ENCODE measurements around the gene ZNF613. TPM values are rescaled to one million over a fixed set of nuclear protein-coding genes. Genes with fewer than 3 reads are reported as not detected.
"Not testable (repeated sequence)": the region's sequence is repeated elsewhere in the genome, so short reads cannot be mapped to it uniquely, and the experiment has no call there.

The ZNF613 gene
- total RNA-seq, 2 experiments from 2014 or later, result 4.2 to 6.3 TPM

GRCh38 chr19:51905639-51906038, 21.6 kb upstream of the ZNF613 start:
- peaks cover 65% of the 10 kb centered on the region for H3K36me3 Mint-ChIP-seq (ENCODE audit: low read depth)
- intact Hi-C loops (cut with DNase I, micrococcal nuclease), result loop anchor here in 1 of 2 experiments (1.0 kb wide), 4 partner anchors 22 to 190 kb away; partner anchors contain the start of genes ZNF350, ZNF613, ZNF615 and ZNF841
- H3K27me3 Mint-ChIP-seq, result peaks cover 21% of the 10 kb centered on the region
- H3K27ac Mint-ChIP-seq, POLR2A ChIA-PET, H3K4me3 Mint-ChIP-seq, DNase-seq, CTCF ChIA-PET, ATAC-seq: not testable (repeated sequence)
- H3K4me1 Mint-ChIP-seq, result peaks cover 22% of the 10 kb centered on the region
- H3K9me3 Mint-ChIP-seq (ENCODE audit: low read depth), result peaks cover 46% of the 10 kb centered on the region

- CTCF ChIA-PET; POLR2A ChIA-PET; H3K27ac Mint-ChIP-seq; ATAC-seq; DNase-seq; H3K4me3 Mint-ChIP-seq; intact Hi-C loops (cut with DNase I, micrococcal nuclease): not testable (repeated sequence)
- Mint-ChIP-seq H3K36me3 (ENCODE audit: low read depth) (peaks cover 60% of the 10 kb centered on the region), H3K4me1 (peaks cover 22% of the 10 kb centered on the region), H3K27me3 (peaks cover 21% of the 10 kb centered on the region), H3K9me3 (ENCODE audit: low read depth) (peaks cover 44% of the 10 kb centered on the region)
Measured at GRCh38 chr19:51906108-51906507, 21.2 kb upstream of the ZNF613 start.

- peaks cover 39% of the 10 kb centered on the region for H3K9me3 Mint-ChIP-seq (ENCODE audit: low read depth)
- ATAC-seq; POLR2A ChIA-PET; intact Hi-C loops (cut with DNase I, micrococcal nuclease); DNase-seq; H3K4me3 Mint-ChIP-seq; CTCF ChIA-PET; H3K27ac Mint-ChIP-seq: not testable (repeated sequence)
- peaks cover 48% of the 10 kb centered on the region for H3K36me3 Mint-ChIP-seq (ENCODE audit: low read depth)
- peaks cover 21% of the 10 kb centered on the region for H3K27me3 Mint-ChIP-seq
- H3K4me1 Mint-ChIP-seq, result peaks cover 17% of the 10 kb centered on the region
Measured at GRCh38 chr19:51907981-51908380, 19.3 kb upstream of the ZNF613 start.

- intact Hi-C loops (cut with DNase I, micrococcal nuclease), result no loop called here
- Mint-ChIP-seq H3K4me3 (no peak overlapping the region), H3K36me3 (ENCODE audit: low read depth) (peaks cover 35% of the 10 kb centered on the region), H3K27me3 (peaks cover 2% of the 10 kb centered on the region), H3K9me3 (ENCODE audit: low read depth) (peaks cover 49% of the 10 kb centered on the region), H3K27ac (no peak overlapping the region), H3K4me1 (no peaks in the 10 kb centered on the region)
- ATAC-seq, result no peak
- ChIA-PET POLR2A (no interaction called here), CTCF (no interaction called here)
- no peak for DNase-seq
Measured at GRCh38 chr19:51915324-51915867, 11.9 kb upstream of the ZNF613 start.

GRCh38 chr19:51916167-51916566, 11.1 kb upstream of the ZNF613 start:
- ChIA-PET CTCF (no interaction called here), POLR2A (no interaction called here)
- Mint-ChIP-seq H3K27me3 (no peaks in the 10 kb centered on the region), H3K36me3 (ENCODE audit: low read depth) (peaks cover 34% of the 10 kb centered on the region), H3K27ac (no peak overlapping the region), H3K9me3 (ENCODE audit: low read depth) (peaks cover 50% of the 10 kb centered on the region), H3K4me1 (no peaks in the 10 kb centered on the region), H3K4me3 (no peak overlapping the region)
- intact Hi-C loops (cut with DNase I, micrococcal nuclease), result no loop called here
- no peak for DNase-seq
- ATAC-seq, result no peak

- ATAC-seq (no peak), DNase-seq (no peak)
- Mint-ChIP-seq H3K4me3 (no peak overlapping the region), H3K27me3 (no peaks in the 10 kb centered on the region), H3K4me1 (no peaks in the 10 kb centered on the region), H3K27ac (no peak overlapping the region), H3K36me3 (ENCODE audit: low read depth) (peaks cover 39% of the 10 kb centered on the region), H3K9me3 (ENCODE audit: low read depth) (peaks cover 64% of the 10 kb centered on the region)
- ChIA-PET CTCF (interaction anchor here (0.6 kb wide), 1 partner anchor 103 kb away, joined by 3 read pairs; no protein-coding TSS in a partner anchor), POLR2A (no interaction called here)
- intact Hi-C loops (cut with DNase I, micrococcal nuclease), result loop anchor here in 1 of 2 experiments (10.0 kb wide), 1 partner anchor 215 kb away; no protein-coding TSS in a partner anchor
Measured at GRCh38 chr19:51919606-51920005, 7.7 kb upstream of the ZNF613 start.

GRCh38 chr19:51921949-51922348, 5.3 kb upstream of the ZNF613 start:
- intact Hi-C loops (cut with DNase I, micrococcal nuclease), result loop anchor here in 1 of 2 experiments (10.0 kb wide), 1 partner anchor 217 kb away; no protein-coding TSS in a partner anchor
- POLR2A ChIA-PET, result no interaction called here

GRCh38 chr19:51926426-51926783, 867 bp upstream of the ZNF613 start:
- ATAC-seq (no peak), DNase-seq (no peak)
- ChIA-PET CTCF (no interaction called here), POLR2A (no interaction called here)
- H3K9me3 Mint-ChIP-seq (ENCODE audit: low read depth), result peaks cover 55% of the 10 kb centered on the region
- intact Hi-C loops (cut with DNase I, micrococcal nuclease), result loop anchor here (2.0 to 10.0 kb wide), 3 partner anchors 60 to 600 kb away; partner anchors contain the start of genes ZNF350 (in 1 of the 2) and ZNF808 (in 1 of the 2)
- peak overlapping the region; percentile 95 for H3K4me3 Mint-ChIP-seq
- peak overlapping the region; percentile 97 for H3K27ac Mint-ChIP-seq
- no peaks in the 10 kb centered on the region for H3K27me3 Mint-ChIP-seq
- peaks cover 20% of the 10 kb centered on the region for H3K4me1 Mint-ChIP-seq
- H3K36me3 Mint-ChIP-seq (ENCODE audit: low read depth), result peaks cover 66% of the 10 kb centered on the region

More at GRCh38 chr19:51921949-51922348, 5.3 kb upstream of the ZNF613 start:
- Mint-ChIP-seq H3K4me1 (peaks cover 9% of the 10 kb centered on the region), H3K36me3 (ENCODE audit: low read depth) (peaks cover 43% of the 10 kb centered on the region), H3K27ac (no peak overlapping the region), H3K27me3 (no peaks in the 10 kb centered on the region), H3K4me3 (no peak overlapping the region), H3K9me3 (ENCODE audit: low read depth) (peaks cover 64% of the 10 kb centered on the region)
- CTCF ChIA-PET, result no interaction called here
- peak; percentile 10 for DNase-seq
- no peak for ATAC-seq

GRCh38 chr19:51927859-51928258, 587 bp downstream of the ZNF613 start:
- peak overlapping the region; percentile 97 for H3K27ac Mint-ChIP-seq
- ATAC-seq (no peak), DNase-seq (no peak)
- peak overlapping the region; percentile 95 for H3K4me3 Mint-ChIP-seq
- POLR2A ChIA-PET, result no interaction called here
- intact Hi-C loops (cut with DNase I, micrococcal nuclease), result loop anchor here (1.0 to 10.0 kb wide), 12 partner anchors 23 to 599 kb away; partner anchors contain the start of genes ZNF350 (in 2 of the 2), PPP2R1A (in 1 of the 2), ZNF615 (in 1 of the 2) and ZNF649 (in 1 of the 2)
- peaks cover 50% of the 10 kb centered on the region for H3K9me3 Mint-ChIP-seq (ENCODE audit: low read depth)
- CTCF ChIA-PET, result no interaction called here
- H3K27me3 Mint-ChIP-seq, result no peaks in the 10 kb centered on the region
- peaks cover 69% of the 10 kb centered on the region for H3K36me3 Mint-ChIP-seq (ENCODE audit: low read depth)
- peaks cover 20% of the 10 kb centered on the region for H3K4me1 Mint-ChIP-seq

GRCh38 chr19:51931921-51932320, 4.6 kb downstream of the ZNF613 start:
- Mint-ChIP-seq H3K27ac (no peak overlapping the region), H3K4me3 (no peak overlapping the region), H3K27me3 (no peaks in the 10 kb centered on the region), H3K9me3 (ENCODE audit: low read depth) (peaks cover 29% of the 10 kb centered on the region), H3K4me1 (peaks cover 11% of the 10 kb centered on the region), H3K36me3 (ENCODE audit: low read depth) (peaks cover 84% of the 10 kb centered on the region)
- DNase-seq (no peak), ATAC-seq (no peak)
- POLR2A ChIA-PET, result no interaction called here
- intact Hi-C loops (cut with DNase I, micrococcal nuclease), result no loop called here
- CTCF ChIA-PET, result no interaction called here

- H3K4me1 Mint-ChIP-seq, result no peaks in the 10 kb centered on the region
- POLR2A ChIA-PET, result no interaction called here
- no peak for ATAC-seq
- no peak for DNase-seq
- CTCF ChIA-PET, result no interaction called here
- H3K27me3 Mint-ChIP-seq, result no peaks in the 10 kb centered on the region
- H3K27ac Mint-ChIP-seq, result no peak overlapping the region
- intact Hi-C loops (cut with DNase I, micrococcal nuclease), result no loop called here
- H3K9me3 Mint-ChIP-seq (ENCODE audit: low read depth), result peaks cover 55% of the 10 kb centered on the region
- no peak overlapping the region for H3K4me3 Mint-ChIP-seq
- H3K36me3 Mint-ChIP-seq (ENCODE audit: low read depth), result peaks cover 95% of the 10 kb centered on the region
Measured at GRCh38 chr19:51938936-51939335, 11.7 kb downstream of the ZNF613 start.

- H3K27ac Mint-ChIP-seq, result no peak overlapping the region
- peaks cover 77% of the 10 kb centered on the region for H3K36me3 Mint-ChIP-seq (ENCODE audit: low read depth)
- no peak overlapping the region for H3K4me3 Mint-ChIP-seq
- intact Hi-C loops (cut with DNase I, micrococcal nuclease), result no loop called here
- peaks cover 85% of the 10 kb centered on the region for H3K9me3 Mint-ChIP-seq (ENCODE audit: low read depth)
- no peaks in the 10 kb centered on the region for H3K27me3 Mint-ChIP-seq
- POLR2A ChIA-PET, result no interaction called here
- no peaks in the 10 kb centered on the region for H3K4me1 Mint-ChIP-seq
- CTCF ChIA-PET, result no interaction called here
- no peak for ATAC-seq
- no peak for DNase-seq
Measured at GRCh38 chr19:51944798-51945552, 17.7 kb downstream of the ZNF613 start.

Data from activated CD4-positive, alpha-beta T cell treated with anti-CD3 and anti-CD28 coated beads for 36 hours (primary cell).